Astrocyte (in vitro differentiated cells and primary cell): Measurements from ENCODE around the gene SDE2. TPM values are rescaled to one million over a fixed set of nuclear protein-coding genes. Genes with fewer than 3 reads are reported as not detected.

ENCODE experiments used
- DNase-seq: peaks from one replicate; pipeline ENCODE4 v3.0.0-alpha.2; 2010; ENCODE audit warnings: low read depth
- FAIRE-seq: peaks from 2 replicates; lab custom pipeline; 2011; peaks lifted over from hg19 to GRCh38; lab: Jason Lieb, UNC
- H2AFZ ChIP-seq: 2 replicates; pipeline ENCODE4 v1.6.0; 2012; ENCODE audit warnings: low read depth, low read length, inconsistent platforms
- H3K27ac ChIP-seq: 2 replicates; pipeline ENCODE4 v1.5.1; 2011; ENCODE audit warnings: low read depth, low read length, inconsistent platforms
- H3K27me3 ChIP-seq: 2 replicates; pipeline ENCODE4 v1.6.0; 2011; ENCODE audit warnings: low read length, inconsistent platforms; ENCODE audit not compliant: insufficient read depth
- H3K36me3 ChIP-seq: 2 replicates; pipeline ENCODE4 v1.5.1; 2011; ENCODE audit warnings: low read length, inconsistent platforms; ENCODE audit not compliant: insufficient read depth
- H3K4me1 ChIP-seq: 2 replicates; pipeline ENCODE4 v1.5.1; 2011; ENCODE audit warnings: low read length, inconsistent platforms; ENCODE audit not compliant: insufficient read depth
- H3K4me2 ChIP-seq: 2 replicates; pipeline ENCODE4 v1.6.0; 2012; ENCODE audit warnings: low read length, inconsistent platforms
- H3K4me3 ChIP-seq: 2 replicates; pipeline ENCODE4 v1.5.1; 2011; ENCODE audit warnings: low read depth, mild to moderate bottlenecking, low read length, inconsistent platforms; ENCODE audit not compliant: insufficient read depth
- H3K79me2 ChIP-seq: 2 replicates; pipeline ENCODE4 v1.6.0; 2012; ENCODE audit warnings: mild to moderate bottlenecking, low read length, inconsistent platforms; ENCODE audit not compliant: insufficient read depth
- H3K9ac ChIP-seq: 2 replicates; pipeline ENCODE4 v1.6.0; 2012; ENCODE audit warnings: mild to moderate bottlenecking, low read length, inconsistent platforms
- H3K9me3 ChIP-seq: 2 replicates; pipeline ENCODE4 v1.5.1; 2012; ENCODE audit warnings: low read depth, mild to moderate bottlenecking, low read length, inconsistent platforms; ENCODE audit not compliant: insufficient read depth
- H4K20me1 ChIP-seq: 2 replicates; pipeline ENCODE4 v1.6.0; 2012; ENCODE audit warnings: low read length, inconsistent platforms; ENCODE audit not compliant: insufficient read depth
- H3K27ac Mint-ChIP-seq: one replicate; pipeline ENCODE4 v1.8.0; 2021; ENCODE audit warnings: mild to moderate bottlenecking, mixed read lengths; ENCODE audit not compliant: unreplicated experiment
- H3K27me3 Mint-ChIP-seq: one replicate; pipeline ENCODE4 v1.8.0; 2021; ENCODE audit warnings: low read depth, mixed read lengths; ENCODE audit not compliant: unreplicated experiment
- H3K36me3 Mint-ChIP-seq: one replicate; pipeline ENCODE4 v1.8.0; 2021; ENCODE audit warnings: low read depth, mixed read lengths; ENCODE audit not compliant: unreplicated experiment
- H3K4me1 Mint-ChIP-seq: one replicate; pipeline ENCODE4 v1.8.0; 2021; ENCODE audit warnings: low read depth, mixed read lengths; ENCODE audit not compliant: unreplicated experiment
- H3K4me3 Mint-ChIP-seq: one replicate; pipeline ENCODE4 v1.8.0; 2021; ENCODE audit warnings: mild to moderate bottlenecking, moderate library complexity, mixed read lengths; ENCODE audit not compliant: unreplicated experiment
- H3K9me3 Mint-ChIP-seq: one replicate; pipeline ENCODE4 v1.8.0; 2021; ENCODE audit warnings: mild to moderate bottlenecking, mixed read lengths; ENCODE audit not compliant: unreplicated experiment
- CTCF ChIP-seq: IDR thresholded peaks from 2 replicates; pipeline ENCODE4 v1.5.1; 2011; ENCODE audit warnings: low read depth, mild to moderate bottlenecking, inconsistent platforms, low read length, moderate library complexity; ENCODE audit not compliant: insufficient read depth
- EZH2 ChIP-seq: IDR thresholded peaks from 2 replicates; pipeline ENCODE4 v1.6.1; 2012; ENCODE audit warnings: mild to moderate bottlenecking, low read length, inconsistent platforms; ENCODE audit not compliant: insufficient read depth
- total RNA-seq: library from RNA; stranded (reverse); gene quantifications from 2 replicates; pipeline ENCODE4 v1.2.1, GENCODE V29; 2021

Gene SDE2
- total RNA-seq, 1 donor from 2014 or later, result 25.3 TPM

GRCh38 chr1:226029093-226029496, 30.0 kb upstream of the SDE2 start:
- no peak for TF ChIP-seq CTCF
- no peak for TF ChIP-seq EZH2
- DNase-seq (no peak), FAIRE-seq (no peak)
- no peaks in the 10 kb centered on the region for H3K79me2 ChIP-seq
- no peak overlapping the region for H3K27ac Mint-ChIP-seq
- H3K36me3 Mint-ChIP-seq, result no peaks in the 10 kb centered on the region
- H3K4me3 Mint-ChIP-seq, result no peak overlapping the region
- no peak overlapping the region for H2AFZ ChIP-seq
- no peak overlapping the region for H3K9ac ChIP-seq
- H3K4me1 ChIP-seq, result no peaks in the 10 kb centered on the region
- no peaks in the 10 kb centered on the region for H3K27me3 ChIP-seq
- no peak overlapping the region for H3K4me3 ChIP-seq
- H3K27me3 Mint-ChIP-seq, result peaks cover 10% of the 10 kb centered on the region
- no peak overlapping the region for H3K4me2 ChIP-seq
- H3K9me3 ChIP-seq, result no peaks in the 10 kb centered on the region
- H3K9me3 Mint-ChIP-seq, result peaks cover 7% of the 10 kb centered on the region
- H3K4me1 Mint-ChIP-seq, result peaks cover 3% of the 10 kb centered on the region
- H4K20me1 ChIP-seq, result no peaks in the 10 kb centered on the region
- no peaks in the 10 kb centered on the region for H3K36me3 ChIP-seq
- no peak overlapping the region for H3K27ac ChIP-seq

- no peak for TF ChIP-seq EZH2
- TF ChIP-seq CTCF, result no peak
- no peak overlapping the region for H2AFZ ChIP-seq
- H3K9ac ChIP-seq, result no peak overlapping the region
- no peak overlapping the region for H3K27ac ChIP-seq
- H3K4me2 ChIP-seq, result no peak overlapping the region
- H3K79me2 ChIP-seq, result no peaks in the 10 kb centered on the region
- no peaks in the 10 kb centered on the region for H3K4me1 ChIP-seq
- H3K36me3 ChIP-seq, result no peaks in the 10 kb centered on the region
- H3K4me1 Mint-ChIP-seq, result peaks cover 3% of the 10 kb centered on the region
- no peaks in the 10 kb centered on the region for H4K20me1 ChIP-seq
- peaks cover 8% of the 10 kb centered on the region for H3K27me3 Mint-ChIP-seq
- no peak overlapping the region for H3K4me3 ChIP-seq
- DNase-seq, result no peak
- no peaks in the 10 kb centered on the region for H3K27me3 ChIP-seq
- H3K36me3 Mint-ChIP-seq, result no peaks in the 10 kb centered on the region
- peaks cover 7% of the 10 kb centered on the region for H3K9me3 Mint-ChIP-seq
- H3K4me3 Mint-ChIP-seq, result no peak overlapping the region
- no peaks in the 10 kb centered on the region for H3K9me3 ChIP-seq
- FAIRE-seq, result no peak
- no peak overlapping the region for H3K27ac Mint-ChIP-seq
Observed at GRCh38 chr1:226027538-226028217, 28.5 kb upstream of the SDE2 start.

- H3K9ac ChIP-seq, result no peak overlapping the region
- no peak overlapping the region for H3K27ac Mint-ChIP-seq
- TF ChIP-seq CTCF, result no peak
- no peak for TF ChIP-seq EZH2
Observed at GRCh38 chr1:226026833-226027232, 27.7 kb upstream of the SDE2 start.

More at GRCh38 chr1:226026833-226027232, 27.7 kb upstream of the SDE2 start:
- Histone ChIP-seq H3K9me3 (no peaks in the 10 kb centered on the region), H4K20me1 (no peaks in the 10 kb centered on the region), H3K27me3 (no peaks in the 10 kb centered on the region), H3K79me2 (no peaks in the 10 kb centered on the region), H3K27ac (no peak overlapping the region), H3K4me3 (no peak overlapping the region), H2AFZ (no peak overlapping the region), H3K4me1 (no peaks in the 10 kb centered on the region), H3K4me2 (no peak overlapping the region), H3K36me3 (no peaks in the 10 kb centered on the region)
- no peak for FAIRE-seq
- DNase-seq, result no peak
- peaks cover 8% of the 10 kb centered on the region for H3K27me3 Mint-ChIP-seq
- no peaks in the 10 kb centered on the region for H3K36me3 Mint-ChIP-seq
- H3K4me3 Mint-ChIP-seq, result no peak overlapping the region
- peaks cover 7% of the 10 kb centered on the region for H3K9me3 Mint-ChIP-seq
- peaks cover 3% of the 10 kb centered on the region for H3K4me1 Mint-ChIP-seq
